Stimulated activated effector memory CD8-positive, alpha-beta T cell treated with anti-CD3 and anti-CD28 coated beads, Interleukin-12 subunit alpha, Interleukin-12 subunit beta, amount 100 ng/mL, for 72 hours (primary cell): ENCODE results near the gene CRB1.

Experiments
- ATAC-seq: fragments of 150-1000 bp; cut with Tn5 transposase; 2 replicates; pipeline ENCODE4 v1.10.0; 2021
- DNase-seq, 2 donors: peaks; one replicate each; pipeline ENCODE4 v3.0.0; 2021 to 2022; ENCODE audit warnings: low spot score in 2 of 2
- H3K27ac Mint-ChIP-seq: one replicate; pipeline ENCODE4 v1.8.0; 2022; ENCODE audit warnings: mild to moderate bottlenecking, mixed read lengths
- H3K36me3 Mint-ChIP-seq: one replicate; pipeline ENCODE4 v1.8.0; 2022; ENCODE audit warnings: mild to moderate bottlenecking, mixed read lengths
- H3K4me1 Mint-ChIP-seq: one replicate; pipeline ENCODE4 v1.8.0; 2022; ENCODE audit warnings: mixed read lengths
- H3K4me3 Mint-ChIP-seq: one replicate; pipeline ENCODE4 v1.8.0; 2022; ENCODE audit warnings: mild to moderate bottlenecking, mixed read lengths
- H3K9me3 Mint-ChIP-seq: one replicate; pipeline ENCODE4 v1.8.0; 2022; ENCODE audit warnings: mixed read lengths

CRB1 gene

DNA sequence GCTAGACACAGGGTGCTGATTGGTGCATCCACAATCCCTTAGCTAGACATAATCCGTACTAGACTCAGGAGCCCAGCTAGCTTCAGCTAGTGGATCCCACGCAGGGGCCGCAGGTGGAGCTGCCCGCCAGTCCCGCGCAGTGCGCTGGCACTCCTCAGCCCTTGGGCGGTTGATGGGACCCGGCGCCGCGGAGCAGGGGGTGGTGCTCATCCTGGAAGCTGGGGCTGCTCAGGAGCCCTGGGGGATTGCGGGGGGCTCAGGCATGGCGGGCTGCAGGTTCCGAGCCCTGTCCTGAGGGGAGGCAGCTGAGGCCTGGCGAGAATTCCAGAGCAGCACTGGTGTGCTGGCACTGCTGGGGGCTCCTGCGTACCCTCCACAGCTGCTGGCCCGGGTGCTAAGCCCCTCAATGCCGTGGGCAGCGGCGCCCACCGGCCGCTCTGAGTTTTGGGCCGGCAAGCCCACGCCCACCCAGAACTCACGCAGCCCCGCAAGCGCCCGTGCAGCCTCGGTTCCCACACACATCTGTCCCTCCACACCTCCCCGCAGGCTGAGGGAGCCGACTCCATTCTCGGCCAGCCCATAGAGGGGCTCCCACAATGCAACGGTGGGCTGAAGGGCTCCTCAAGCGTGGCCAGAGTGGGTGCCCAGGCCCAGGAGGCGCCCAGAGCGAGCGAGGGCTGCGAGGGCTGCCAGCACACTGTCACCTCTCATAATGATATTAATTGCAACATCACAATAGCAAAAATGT is 87.4 kb downstream of the CRB1 start:
- no peaks in the 10 kb centered on the region for H3K4me1 Mint-ChIP-seq
- no peaks in the 10 kb centered on the region for H3K9me3 Mint-ChIP-seq
- H3K36me3 Mint-ChIP-seq: no peaks in the 10 kb centered on the region
- ATAC-seq (peak; percentile 32), DNase-seq (no peak)
- no peak overlapping the region for H3K27ac Mint-ChIP-seq
- no peak overlapping the region for H3K4me3 Mint-ChIP-seq

DNA sequence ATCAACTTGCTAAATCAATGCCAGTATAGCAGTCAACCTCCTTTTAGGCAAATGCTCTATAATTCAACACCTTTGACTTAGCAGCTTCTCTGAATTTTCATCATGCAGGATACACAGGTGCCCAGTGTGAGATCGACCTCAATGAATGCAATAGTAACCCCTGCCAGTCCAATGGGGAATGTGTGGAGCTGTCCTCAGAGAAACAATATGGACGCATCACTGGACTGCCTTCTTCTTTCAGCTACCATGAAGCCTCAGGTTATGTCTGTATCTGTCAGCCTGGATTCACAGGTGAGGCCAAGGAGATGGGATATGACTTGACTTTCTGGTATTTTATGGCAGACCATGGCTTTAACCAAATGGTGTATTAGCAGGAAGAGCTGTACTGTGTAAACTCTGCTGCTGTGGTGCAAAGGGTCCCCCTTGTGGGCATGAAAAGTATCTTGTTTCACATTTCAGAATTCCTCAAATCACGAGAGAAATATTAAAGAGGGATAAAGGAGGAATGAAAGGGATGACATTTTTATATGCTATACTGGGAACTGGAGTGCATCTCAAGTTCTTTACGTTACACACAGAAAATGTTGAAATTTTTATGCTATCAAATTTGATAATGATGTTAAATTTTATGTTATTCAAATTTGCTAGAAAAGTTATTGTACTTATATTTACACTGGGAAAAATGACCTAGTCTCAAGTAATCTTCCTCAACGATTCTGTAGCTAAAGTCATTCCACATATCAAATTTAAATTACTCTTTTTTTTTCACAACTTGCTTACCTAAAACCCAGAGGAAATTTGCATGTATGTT is 88.9 kb downstream of the CRB1 start:
- ATAC-seq (peak; percentile 56), DNase-seq (no peak)
- no peak overlapping the region for H3K4me3 Mint-ChIP-seq
- no peaks in the 10 kb centered on the region for H3K4me1 Mint-ChIP-seq
- no peaks in the 10 kb centered on the region for H3K36me3 Mint-ChIP-seq
- H3K27ac Mint-ChIP-seq: no peak overlapping the region
- H3K9me3 Mint-ChIP-seq: no peaks in the 10 kb centered on the region

DNA sequence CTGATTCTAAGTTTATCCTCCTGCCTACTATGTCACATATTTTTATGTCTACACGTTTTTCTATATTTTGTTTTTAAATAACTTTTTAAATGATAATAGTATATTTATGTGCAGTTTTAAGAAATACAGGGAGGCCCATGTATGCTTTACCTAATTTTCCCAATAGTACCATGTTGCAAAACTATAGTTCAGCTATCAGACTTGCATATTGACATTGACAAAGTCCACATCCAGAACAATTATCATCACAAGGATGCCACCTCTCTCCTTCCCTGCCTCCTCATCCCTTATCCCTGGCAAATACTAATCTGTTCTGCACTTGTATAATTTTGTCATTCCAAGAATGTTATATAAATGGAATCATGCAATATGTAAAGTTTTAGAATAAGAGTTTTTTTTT is 90.9 kb downstream of the CRB1 start:
- no peaks in the 10 kb centered on the region for H3K4me1 Mint-ChIP-seq
- DNase-seq: no peak
- ATAC-seq: no peak
- no peaks in the 10 kb centered on the region for H3K9me3 Mint-ChIP-seq
- H3K36me3 Mint-ChIP-seq: no peaks in the 10 kb centered on the region
- no peak overlapping the region for H3K27ac Mint-ChIP-seq
- H3K4me3 Mint-ChIP-seq: no peak overlapping the region

DNA sequence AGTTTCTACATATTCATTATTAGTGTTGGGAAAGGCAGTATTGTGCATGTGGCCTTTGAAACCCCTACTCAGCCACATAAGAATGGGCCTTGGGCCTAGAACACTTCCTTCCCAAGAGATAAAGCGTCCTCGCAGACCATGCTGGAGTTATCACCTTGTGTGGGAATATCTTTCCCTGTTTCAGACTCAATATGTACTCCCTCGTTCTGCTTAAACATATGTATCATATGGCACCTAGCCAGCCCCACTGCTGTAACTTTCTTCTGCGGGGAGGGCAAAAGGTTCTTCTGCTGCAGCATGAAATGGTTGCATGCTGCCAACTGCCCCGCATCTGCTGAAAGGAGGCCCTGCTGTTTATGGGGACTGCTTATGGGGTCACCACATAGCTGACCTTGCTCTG is 92.0 kb downstream of the CRB1 start:
- Mint-ChIP-seq H3K4me1 (no peaks in the 10 kb centered on the region), H3K36me3 (no peaks in the 10 kb centered on the region), H3K4me3 (no peak overlapping the region), H3K9me3 (no peaks in the 10 kb centered on the region), H3K27ac (no peak overlapping the region)
- DNase-seq: no peak
- ATAC-seq: no peak

DNA sequence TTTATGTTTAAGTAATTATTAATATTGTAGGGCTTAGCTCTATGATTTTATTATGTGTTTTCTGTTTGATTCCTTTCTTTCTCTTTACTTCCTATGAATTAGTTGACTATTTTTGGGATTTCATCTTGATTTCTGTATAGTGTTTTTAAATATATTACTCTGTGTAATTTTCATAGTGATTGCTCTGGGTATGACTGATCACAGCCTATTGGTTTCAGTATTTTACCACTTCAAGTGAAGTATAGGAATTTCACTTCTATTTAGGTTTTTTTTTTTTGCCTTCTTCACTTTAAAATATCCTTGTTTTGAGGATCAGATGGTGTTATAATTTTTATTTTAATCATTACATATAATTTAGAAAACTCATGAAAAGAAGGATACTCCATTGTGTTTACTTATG is 94.8 kb downstream of the CRB1 start:
- H3K36me3 Mint-ChIP-seq: no peaks in the 10 kb centered on the region
- H3K27ac Mint-ChIP-seq: no peak overlapping the region
- no peaks in the 10 kb centered on the region for H3K9me3 Mint-ChIP-seq
- no peak for DNase-seq
- H3K4me1 Mint-ChIP-seq: no peaks in the 10 kb centered on the region
- ATAC-seq: no peak
- no peak overlapping the region for H3K4me3 Mint-ChIP-seq

DNA sequence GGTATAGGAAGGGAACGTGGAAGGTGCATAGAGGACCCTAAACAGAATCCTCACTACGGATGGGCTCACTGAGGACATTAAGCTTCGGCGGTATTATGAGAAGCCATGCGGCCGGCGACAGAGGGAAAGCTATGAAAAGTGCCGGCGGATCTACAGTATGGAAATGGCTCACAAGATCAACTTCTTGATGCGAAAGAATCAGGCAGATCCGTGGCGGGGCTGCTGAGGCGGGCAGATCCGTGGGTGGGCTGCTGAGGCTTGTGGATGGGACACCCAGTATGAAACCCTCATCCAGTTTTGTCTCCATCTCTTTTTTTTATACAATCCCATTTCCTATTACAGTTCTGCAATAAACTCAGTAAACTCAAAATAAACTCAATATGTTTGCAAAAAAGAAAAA is 95.8 kb downstream of the CRB1 start:
- no peaks in the 10 kb centered on the region for H3K36me3 Mint-ChIP-seq
- H3K9me3 Mint-ChIP-seq: no peaks in the 10 kb centered on the region
- no peaks in the 10 kb centered on the region for H3K4me1 Mint-ChIP-seq
- DNase-seq (no peak), ATAC-seq (no peak)
- H3K4me3 Mint-ChIP-seq: no peak overlapping the region
- H3K27ac Mint-ChIP-seq: no peak overlapping the region

DNA sequence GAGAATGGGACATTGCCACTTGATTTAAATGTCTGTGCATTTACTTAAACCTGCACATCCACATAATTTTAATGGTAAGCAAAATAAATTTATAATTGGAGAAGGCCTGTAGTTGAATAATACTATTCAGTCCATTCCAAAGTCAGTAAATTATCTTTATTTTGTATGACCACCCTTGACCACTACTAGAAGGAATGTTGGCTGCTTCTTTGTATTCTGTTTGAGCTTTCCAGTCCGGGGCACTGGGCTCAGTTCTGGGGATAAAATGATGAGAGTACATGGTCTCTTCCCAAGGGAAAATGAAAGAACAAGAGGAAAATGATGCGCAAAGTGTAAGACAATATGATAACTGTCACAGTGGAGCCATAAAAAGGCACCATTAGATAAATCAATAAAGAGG is 98.9 kb downstream of the CRB1 start:
- H3K9me3 Mint-ChIP-seq: no peaks in the 10 kb centered on the region
- ATAC-seq: no peak

DNA sequence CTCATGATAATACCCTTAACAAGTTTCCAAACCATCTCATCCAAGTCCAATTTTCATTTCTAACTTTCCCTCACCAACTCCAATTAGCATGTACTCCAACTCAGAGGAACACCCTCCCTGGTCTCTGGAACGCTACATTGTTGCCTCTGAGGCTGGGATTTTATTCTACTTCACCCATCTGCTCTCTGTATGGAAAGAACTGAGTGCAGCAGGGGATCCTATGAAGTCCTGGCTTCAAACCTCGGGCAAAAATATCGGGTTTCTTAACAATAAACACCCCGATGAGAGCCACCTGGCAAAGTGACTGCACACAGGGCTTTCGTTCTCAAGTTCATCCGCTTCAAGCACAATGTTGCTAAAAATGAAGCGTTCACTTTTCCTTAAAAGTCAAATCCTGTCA is 99.6 kb downstream of the CRB1 start:
- Mint-ChIP-seq H3K36me3 (no peaks in the 10 kb centered on the region), H3K9me3 (no peaks in the 10 kb centered on the region), H3K4me1 (no peaks in the 10 kb centered on the region), H3K27ac (no peak overlapping the region), H3K4me3 (no peak overlapping the region)
- no peak for ATAC-seq
- DNase-seq: no peak

More for the DNA sequence above, 98.9 kb downstream of the CRB1 start:
- H3K4me1 Mint-ChIP-seq: no peaks in the 10 kb centered on the region
- H3K4me3 Mint-ChIP-seq: no peak overlapping the region
- no peak for DNase-seq
- H3K27ac Mint-ChIP-seq: no peak overlapping the region
- no peaks in the 10 kb centered on the region for H3K36me3 Mint-ChIP-seq

DNA sequence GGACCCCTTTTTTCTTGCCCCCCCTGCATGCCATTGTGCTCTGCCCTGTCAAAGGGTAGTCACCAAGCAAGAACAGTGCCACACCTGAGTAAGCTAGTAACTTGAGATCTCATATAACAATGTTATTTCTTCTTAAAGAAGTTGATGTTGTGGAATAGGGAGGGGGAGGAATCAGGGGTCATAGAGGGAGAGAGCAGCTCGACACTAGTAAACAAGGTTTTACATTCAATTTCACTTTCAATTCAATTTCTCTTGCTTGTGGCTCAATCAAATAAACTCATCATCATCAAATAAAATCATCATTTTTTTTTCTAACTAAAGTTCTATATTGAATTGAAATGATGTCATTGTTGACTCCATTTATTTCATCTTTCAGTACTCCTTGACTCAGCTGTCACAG is 106.4 kb downstream of the CRB1 start:
- no peaks in the 10 kb centered on the region for H3K4me1 Mint-ChIP-seq
- DNase-seq: no peak
- H3K36me3 Mint-ChIP-seq: no peaks in the 10 kb centered on the region
- no peak overlapping the region for H3K27ac Mint-ChIP-seq
- no peak for ATAC-seq
- H3K9me3 Mint-ChIP-seq: no peaks in the 10 kb centered on the region
- no peak overlapping the region for H3K4me3 Mint-ChIP-seq

DNA sequence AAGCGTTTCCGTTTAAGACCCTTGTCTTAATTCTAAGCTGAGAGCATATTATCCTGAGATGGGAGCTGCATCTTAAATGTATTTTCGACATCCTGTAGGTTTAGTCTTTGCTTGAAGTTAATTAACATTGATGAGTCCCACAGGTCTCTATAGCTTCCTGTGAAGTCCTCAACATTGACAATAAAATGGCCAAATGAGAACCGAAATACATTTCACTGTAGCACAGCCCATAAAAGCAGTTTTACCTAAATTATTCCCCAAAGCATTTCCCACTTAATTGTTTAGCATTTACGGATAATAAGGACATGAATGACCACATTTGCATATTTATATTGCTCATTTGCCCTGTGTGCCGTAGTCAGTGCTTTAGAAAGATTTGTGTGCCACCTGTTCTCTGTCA is 116.4 kb downstream of the CRB1 start:
- DNase-seq (no peak), ATAC-seq (no peak)
- Mint-ChIP-seq H3K4me3 (no peak overlapping the region), H3K4me1 (no peaks in the 10 kb centered on the region), H3K36me3 (no peaks in the 10 kb centered on the region), H3K9me3 (no peaks in the 10 kb centered on the region), H3K27ac (no peak overlapping the region)

DNA sequence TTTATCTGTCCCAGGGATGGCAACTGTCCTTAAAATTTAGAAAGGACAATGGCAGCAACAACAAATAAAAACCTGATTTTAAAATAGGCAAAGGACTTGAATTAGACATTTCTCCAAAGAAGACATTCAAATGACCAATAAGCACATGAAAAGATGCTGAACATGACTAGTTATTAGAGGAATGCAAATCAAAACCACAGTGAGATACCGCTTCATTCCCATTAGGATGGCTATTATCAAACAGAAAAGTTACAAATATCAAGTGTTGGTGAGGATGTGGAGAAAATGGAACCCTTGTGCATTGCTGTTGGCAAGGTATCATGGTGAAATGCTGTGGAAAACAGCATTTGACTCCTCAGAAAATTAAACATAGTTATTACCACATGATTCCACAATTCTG is 120.7 kb downstream of the CRB1 start:
- H3K9me3 Mint-ChIP-seq: no peaks in the 10 kb centered on the region
- H3K4me3 Mint-ChIP-seq: no peak overlapping the region
- no peak overlapping the region for H3K27ac Mint-ChIP-seq
- no peaks in the 10 kb centered on the region for H3K36me3 Mint-ChIP-seq
- DNase-seq (no peak), ATAC-seq (no peak)
- peaks cover 10% of the 10 kb centered on the region for H3K4me1 Mint-ChIP-seq

DNA sequence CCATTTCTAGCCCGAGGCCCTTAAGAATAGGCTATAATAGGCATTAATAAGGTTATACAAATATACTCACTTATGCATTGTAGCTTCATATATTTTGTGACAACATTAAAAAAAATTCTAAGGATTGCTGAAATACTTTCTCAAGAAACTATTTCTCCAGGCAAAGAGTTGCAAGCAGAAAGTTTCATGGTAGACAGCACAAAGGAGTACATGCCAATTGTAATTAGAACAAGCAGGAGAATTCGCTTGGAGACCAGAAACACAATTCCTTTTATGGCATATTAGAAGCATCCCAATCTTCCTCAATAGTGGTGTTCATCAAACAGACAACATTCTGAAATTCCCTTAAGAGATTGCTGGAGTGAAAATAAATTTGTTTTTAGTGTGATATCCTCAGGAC is 122.8 kb downstream of the CRB1 start:
- DNase-seq (no peak), ATAC-seq (no peak)
- Mint-ChIP-seq H3K36me3 (no peaks in the 10 kb centered on the region), H3K4me1 (peaks cover 10% of the 10 kb centered on the region), H3K4me3 (no peak overlapping the region), H3K27ac (peak overlapping the region; percentile 61), H3K9me3 (no peaks in the 10 kb centered on the region)

DNA sequence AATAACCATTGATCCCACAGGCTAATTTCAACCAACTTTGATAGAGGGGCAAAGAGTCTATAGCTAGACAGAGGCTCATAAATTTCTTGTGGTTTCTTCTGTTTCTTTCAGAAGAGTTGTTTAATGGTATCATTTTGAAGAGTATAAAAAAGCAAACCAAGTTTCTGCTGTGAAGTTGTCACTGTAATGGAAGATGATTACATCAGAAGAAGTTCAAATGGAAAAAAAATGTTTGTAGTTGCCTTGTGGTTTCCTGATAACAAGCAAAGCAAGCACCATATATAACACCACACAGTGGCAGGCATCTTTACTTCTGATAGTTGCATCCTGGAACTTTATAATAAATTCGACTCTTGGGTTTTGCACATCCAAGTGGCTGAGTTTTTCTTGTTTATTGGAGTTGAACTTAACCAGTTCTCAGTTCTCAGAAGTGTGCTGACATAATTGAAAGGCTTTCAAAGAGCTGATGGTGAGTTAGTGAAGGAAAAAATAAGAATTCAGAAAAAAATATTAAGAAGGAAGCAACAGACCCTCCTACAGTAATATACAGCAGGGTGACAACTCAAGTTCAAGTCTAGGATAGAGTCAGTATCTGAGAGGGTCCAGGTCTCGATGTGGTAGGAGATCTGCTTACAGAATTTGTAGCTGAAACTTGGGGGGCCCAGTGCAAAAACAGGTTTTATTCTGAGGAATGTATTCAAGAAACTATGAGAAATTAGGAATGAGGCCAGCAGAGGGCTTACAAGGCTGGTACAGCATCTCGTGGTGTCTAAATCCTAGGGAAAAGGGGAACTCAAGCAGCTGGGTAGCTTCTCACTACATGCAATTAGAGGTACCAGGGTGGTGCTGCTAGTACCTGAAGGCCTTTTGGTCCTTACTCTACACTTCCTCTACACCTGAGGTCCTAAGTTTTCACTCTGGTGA is 123.5 kb downstream of the CRB1 start:
- no peak for DNase-seq
- peaks cover 10% of the 10 kb centered on the region for H3K4me1 Mint-ChIP-seq
- no peaks in the 10 kb centered on the region for H3K9me3 Mint-ChIP-seq
- H3K36me3 Mint-ChIP-seq: no peaks in the 10 kb centered on the region
- peak; percentile 47 for ATAC-seq
- peak overlapping the region; percentile 61 for H3K27ac Mint-ChIP-seq
- H3K4me3 Mint-ChIP-seq: no peak overlapping the region

DNA sequence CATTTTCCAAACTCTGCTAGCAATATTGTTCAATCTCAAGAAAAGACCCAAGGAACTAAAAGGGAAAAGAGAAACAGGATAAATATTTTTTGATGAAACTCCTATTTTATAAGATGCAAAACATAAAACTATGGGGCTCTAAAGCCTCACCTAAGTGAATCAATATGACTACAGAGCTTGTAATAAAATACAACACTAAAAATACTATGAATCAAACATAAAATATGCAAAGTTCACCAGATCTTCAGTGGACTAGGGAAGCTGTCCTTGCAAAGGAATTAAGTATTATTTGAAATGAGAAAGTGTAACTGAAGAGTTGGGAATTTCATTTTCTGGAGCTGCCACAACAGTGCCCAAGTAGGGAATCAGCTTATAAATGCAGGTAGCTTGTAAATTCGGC is 124.5 kb downstream of the CRB1 start:
- Mint-ChIP-seq H3K4me3 (no peak overlapping the region), H3K36me3 (no peaks in the 10 kb centered on the region), H3K4me1 (peaks cover 10% of the 10 kb centered on the region), H3K9me3 (no peaks in the 10 kb centered on the region), H3K27ac (no peak overlapping the region)
- no peak for ATAC-seq
- no peak for DNase-seq

DNA sequence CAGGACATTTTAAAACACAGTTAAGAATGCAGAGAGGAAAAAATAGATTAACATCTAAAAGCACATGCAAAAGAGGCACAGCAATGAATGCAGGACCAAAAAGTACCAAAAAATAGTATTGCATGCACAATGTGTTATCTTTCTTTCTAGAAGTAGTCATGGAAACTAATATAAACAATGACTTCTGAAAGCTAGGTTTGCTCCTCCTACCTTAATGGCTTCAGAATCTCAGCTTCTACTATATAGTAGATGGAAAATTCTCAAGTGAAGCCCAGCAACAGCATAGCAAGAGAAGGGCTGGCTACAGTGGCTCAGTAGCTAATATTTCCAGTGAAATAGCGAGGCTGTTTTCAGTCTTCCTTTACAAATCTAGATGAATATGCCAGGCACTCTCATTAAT is 125.1 kb downstream of the CRB1 start:
- Mint-ChIP-seq H3K9me3 (no peaks in the 10 kb centered on the region), H3K4me1 (peaks cover 10% of the 10 kb centered on the region), H3K4me3 (no peak overlapping the region), H3K27ac (no peak overlapping the region), H3K36me3 (no peaks in the 10 kb centered on the region)
- ATAC-seq: no peak
- DNase-seq: no peak
